Ovary (tissue), 3 donors: ENCODE measurements around the gene HPCAL1.

Source experiments
- CTCF ChIP-seq, 3 donors: fragments of 450-650 bp in 2 of 3; fragments of 200-600 bp in 1 of 3; IDR thresholded peaks; one replicate each; pipeline versions ENCODE4 v1.5.1 to v1.8.0; 2016 to 2022; ENCODE audit warnings: antibody characterized with exemption in 3 of 3, mild to moderate bottlenecking in 1 of 3
- EP300 ChIP-seq: sonication (generic); formaldehyde crosslinking; IDR thresholded peaks from one replicate; pipeline ENCODE4 v1.6.1; 2017; ENCODE audit warnings: antibody characterized with exemption
- donor health status: DM: no; HTN: no; CAD: no.

- TF ChIP-seq EP300 = no peak
- no peak for TF ChIP-seq CTCF (IDR thresholded peaks at IDR 0.05)
Observed at GRCh38 chr2:10428924-10429323, 126.2 kb downstream of the HPCAL1 start.
